ENCODE measurements around the gene ANKRD65.
"Not testable (repeated sequence)": the region's sequence is repeated elsewhere in the genome, so short reads cannot be mapped to it uniquely, and the experiment has no call there.

Gene ANKRD65

GRCh38 chr1:1430992-1431844, 10.1 kb upstream of the ANKRD65 start:
- DNase-seq (ENCODE audit: low read depth in 2 of 2) = no peak

GRCh38 chr1:1430114-1430982, 9.3 kb upstream of the ANKRD65 start:
- DNase-seq (ENCODE audit: low read depth in 2 of 2) = no peak

GRCh38 chr1:1429671-1430073, 8.6 kb upstream of the ANKRD65 start:
- no peak for DNase-seq (ENCODE audit: low read depth in 2 of 2)

GRCh38 chr1:1428967-1429366, 7.9 kb upstream of the ANKRD65 start:
- DNase-seq (ENCODE audit: low read depth in 2 of 2) = not testable (repeated sequence)

DNA sequence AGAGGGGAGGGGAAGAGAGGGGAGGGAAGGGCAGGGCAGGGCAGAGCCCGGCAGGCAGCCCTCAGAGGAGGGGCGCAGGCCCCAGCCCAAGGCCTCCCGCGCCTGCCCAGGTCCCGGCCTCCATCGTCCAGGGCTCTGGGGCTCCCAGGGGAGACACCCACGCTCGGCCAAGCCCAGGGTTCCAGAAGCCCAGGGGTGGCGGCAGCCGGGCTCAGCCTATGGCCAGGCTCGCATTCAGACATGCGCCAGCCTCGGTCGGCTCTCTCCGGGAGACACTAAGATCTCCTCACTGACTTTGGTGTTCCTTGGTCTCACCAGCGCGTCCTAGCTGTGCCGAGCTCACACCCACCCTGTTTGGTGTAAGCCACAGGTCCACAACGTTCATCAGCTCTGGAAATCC, 7.1 kb upstream of the ANKRD65 start:
- no peak for DNase-seq (ENCODE audit: low read depth in 2 of 2)

DNA sequence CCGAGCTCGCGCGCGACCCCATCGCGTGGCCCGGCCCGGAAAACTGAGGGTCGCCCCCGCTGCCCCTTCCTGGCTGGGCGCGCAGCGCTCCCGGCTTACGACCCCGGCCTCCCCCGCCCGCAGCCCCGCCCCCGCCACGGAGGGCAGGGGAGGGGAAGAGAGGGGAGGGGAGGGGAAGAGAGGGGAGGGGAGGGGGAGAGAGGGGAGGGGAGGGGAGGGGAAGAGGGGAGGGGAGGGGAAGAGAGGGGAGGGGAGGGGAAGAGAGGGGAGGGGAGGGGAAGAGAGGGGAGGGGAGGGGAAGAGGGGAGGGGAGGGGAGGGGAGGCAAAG, 6.7 kb upstream of the ANKRD65 start:
- DNase-seq (ENCODE audit: low read depth in 2 of 2) = no peak

- no peak for DNase-seq (ENCODE audit: low read depth in 2 of 2)
These were observed 6.2 kb upstream of the ANKRD65 start for GRCh38 chr1:1427106-1427819.

DNA sequence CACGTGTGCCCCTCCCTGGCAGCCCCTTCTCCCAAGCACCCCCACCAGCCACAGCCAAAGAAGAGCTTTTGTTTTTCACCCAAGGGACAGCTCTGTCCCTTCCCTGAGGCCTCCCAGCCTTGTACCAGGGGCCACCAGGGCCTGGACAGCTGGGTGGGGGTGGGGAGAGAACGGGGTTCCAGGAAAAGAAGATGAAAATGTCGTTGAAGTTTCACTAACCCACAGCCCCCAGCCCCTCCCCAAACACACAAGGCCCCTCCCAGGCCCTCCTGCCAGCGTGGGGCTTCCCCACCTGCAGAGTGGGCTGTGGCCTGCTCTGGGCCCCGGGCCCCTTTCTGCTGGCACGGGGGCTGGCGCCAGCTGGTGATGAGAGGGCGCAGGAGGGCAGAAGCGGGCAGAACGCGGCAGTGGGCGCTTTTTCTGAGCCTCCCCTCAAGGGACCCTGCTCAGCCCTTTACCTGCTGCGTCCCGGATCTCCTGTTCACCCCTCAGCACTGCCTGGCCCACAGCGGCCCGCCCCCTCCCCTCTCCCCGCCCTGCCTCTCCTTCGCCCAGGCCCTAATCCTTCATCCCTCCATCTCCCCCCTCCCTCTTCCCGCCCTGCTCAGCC, 5.5 kb upstream of the ANKRD65 start:
- no peak for DNase-seq (ENCODE audit: low read depth in 2 of 2)

DNA sequence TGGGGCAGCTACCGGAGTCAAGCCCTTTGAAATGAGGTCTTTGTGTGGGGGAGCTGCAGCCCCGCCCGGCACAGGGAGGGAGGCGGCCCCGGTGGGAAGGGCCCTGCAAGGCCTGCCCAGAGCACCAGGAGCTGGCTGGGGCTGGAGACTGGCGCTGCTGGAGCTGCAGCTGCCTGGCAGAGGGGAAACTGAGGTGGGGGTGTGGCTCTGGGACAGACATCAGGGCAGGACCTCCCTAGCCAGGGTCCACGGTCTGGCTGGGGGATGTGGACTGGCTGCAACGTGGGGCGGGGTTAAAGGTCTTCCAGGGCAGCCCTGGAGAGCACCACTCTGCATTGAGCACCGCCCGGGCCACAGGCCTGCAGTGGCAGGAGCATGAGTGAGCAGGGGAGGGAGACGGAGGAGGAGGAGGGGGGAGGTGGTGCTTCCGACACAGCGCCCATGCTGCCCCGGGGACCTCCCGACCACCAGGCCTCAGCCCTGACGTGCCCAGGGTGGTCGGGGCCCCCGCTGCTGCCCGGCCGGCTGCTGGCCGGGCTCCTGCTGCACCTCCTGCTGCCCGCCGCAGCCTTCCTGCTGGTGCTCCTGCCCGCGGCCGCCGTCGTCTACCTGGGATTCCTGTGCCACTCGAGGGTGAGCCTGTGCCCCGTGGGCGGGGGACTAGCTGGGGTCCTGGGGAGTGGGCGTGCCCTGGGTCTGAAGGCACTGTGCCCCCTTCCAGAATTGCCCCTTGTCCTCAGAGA, 4.8 kb upstream of the ANKRD65 start:
- no peak for DNase-seq (ENCODE audit: low read depth in 2 of 2)

DNA sequence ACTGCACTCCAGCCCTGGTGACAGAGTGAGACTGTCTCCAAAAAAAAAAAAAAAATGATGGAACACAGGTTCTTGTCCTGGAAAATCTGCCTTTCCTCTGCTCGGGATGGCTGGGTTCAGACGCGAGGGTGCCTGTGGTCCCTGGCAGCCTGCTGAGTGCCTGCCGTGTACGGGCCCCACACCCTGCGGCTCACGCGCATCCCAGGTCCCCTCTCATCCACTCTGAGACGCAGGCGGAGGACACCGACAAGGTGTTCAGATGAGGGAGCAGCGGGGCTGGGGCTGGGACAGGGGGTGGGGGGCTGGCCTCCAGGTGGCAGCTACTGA, 4.3 kb upstream of the ANKRD65 start:
- DNase-seq (ENCODE audit: low read depth in 2 of 2) = no peak

DNA sequence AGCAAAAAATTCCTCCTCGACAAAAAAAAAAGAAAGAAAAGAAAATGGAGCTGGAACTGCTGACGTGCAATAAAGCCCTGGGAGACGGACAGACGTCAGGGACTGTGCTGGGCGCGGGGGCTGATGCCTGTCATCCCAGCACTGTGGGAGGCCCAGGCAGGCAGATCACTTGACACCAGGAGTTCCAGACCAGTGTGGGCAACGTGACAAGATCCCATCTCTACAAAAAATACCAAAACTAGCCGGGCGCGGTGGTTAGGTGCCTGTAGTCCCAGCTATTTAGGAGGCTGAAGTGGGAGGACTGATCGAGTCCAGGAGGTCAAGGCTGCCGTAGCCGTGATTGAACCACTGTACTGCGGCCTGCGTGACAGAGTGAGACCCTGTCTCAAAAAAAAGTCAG, 3.6 kb upstream of the ANKRD65 start:
- no peak for DNase-seq (ENCODE audit: low read depth in 2 of 2)

GRCh38 chr1:1423245-1423597, 2.1 kb upstream of the ANKRD65 start:
- no peak for DNase-seq (ENCODE audit: low read depth in 2 of 2)

DNA sequence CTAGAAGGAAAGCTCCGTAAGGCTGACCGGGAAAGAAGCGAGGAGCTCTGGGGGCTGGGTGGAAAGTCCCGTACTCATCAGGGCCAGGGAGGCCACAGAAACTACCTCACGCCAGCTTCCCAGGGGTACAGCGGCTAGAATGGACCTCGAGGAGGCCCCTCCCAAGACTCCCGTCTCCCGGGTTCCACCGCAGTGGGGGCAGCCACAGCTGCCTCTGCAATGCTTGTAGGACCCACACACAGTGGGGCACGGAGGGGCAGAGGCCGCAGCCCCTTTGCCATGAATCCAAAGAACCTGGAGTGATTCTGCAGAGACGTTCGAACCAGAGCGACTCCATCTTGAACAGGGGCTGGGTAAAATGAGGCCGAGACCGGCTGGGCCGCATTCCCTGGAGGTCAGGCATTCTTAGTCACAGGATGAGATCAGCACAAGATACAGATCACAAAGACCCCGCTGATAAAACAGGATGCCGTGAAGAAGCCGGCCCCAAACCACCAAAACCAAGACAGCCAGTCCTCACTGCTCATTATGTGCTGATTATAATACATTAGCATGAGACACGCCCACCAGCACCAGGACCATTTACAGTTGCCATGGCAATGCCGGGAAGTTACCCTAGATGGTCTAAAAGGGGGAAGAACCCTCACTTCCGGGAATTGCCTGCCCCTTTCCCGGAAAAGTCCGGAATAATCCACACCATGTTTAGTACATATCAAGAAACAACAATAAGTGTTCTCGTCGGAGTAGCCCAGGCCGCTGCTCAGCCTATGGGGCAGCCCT, 1.6 kb upstream of the ANKRD65 start:
- peak in 1 of 2 experiments; percentile 18 for DNase-seq (ENCODE audit: low read depth in 2 of 2)

GRCh38 chr1:1421907-1422464, 910 bp upstream of the ANKRD65 start:
- no peak for DNase-seq (ENCODE audit: low read depth in 2 of 2)

- no peak for DNase-seq (ENCODE audit: low read depth in 2 of 2)
These were observed 378 bp downstream of the ANKRD65 start for GRCh38 chr1:1420654-1421141.

- no peak for DNase-seq (ENCODE audit: low read depth in 2 of 2)
These were observed 1.0 kb downstream of the ANKRD65 start for GRCh38 chr1:1419813-1420653.

- no peak for DNase-seq (ENCODE audit: low read depth in 2 of 2)
These were observed 1.7 kb downstream of the ANKRD65 start for GRCh38 chr1:1419363-1419812.

GRCh38 chr1:1418464-1419362, 2.4 kb downstream of the ANKRD65 start:
- no peak for DNase-seq (ENCODE audit: low read depth in 2 of 2)
